Measurements from ENCODE around the gene CHMP1A.

CHMP1A gene

DNA sequence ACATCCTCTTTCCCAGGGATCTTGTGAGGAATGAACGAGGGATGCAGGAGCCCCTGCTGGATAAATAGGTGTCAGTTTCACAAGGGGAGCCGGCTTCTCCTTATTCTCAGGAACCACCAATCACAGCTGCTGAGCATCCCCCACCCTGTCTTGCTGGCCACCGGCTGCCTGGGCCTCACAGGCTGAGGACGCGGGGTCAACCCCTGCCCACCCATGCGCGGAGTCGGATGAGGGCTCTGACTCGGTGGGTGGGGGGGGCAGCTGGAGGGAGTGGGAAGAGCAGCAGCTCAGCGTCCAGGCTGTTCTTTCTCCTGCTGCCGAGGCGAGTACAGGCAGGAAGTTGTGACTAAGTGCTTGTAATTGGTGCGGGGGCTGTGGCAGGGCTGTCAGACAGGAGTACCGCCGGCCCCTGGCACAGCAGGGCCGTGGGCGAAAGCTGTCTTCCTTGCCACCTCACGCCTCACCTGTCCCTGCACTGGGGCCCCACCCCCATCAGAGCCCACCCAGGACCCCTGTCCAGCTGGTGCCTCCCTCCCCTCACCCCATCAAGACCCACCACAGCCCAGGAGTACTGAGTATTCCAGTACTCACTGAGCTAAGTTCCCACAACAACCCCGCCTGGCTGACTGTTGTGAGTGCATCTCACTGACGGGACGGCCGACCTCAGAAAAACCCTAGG lies 55.1 kb downstream of the CHMP1A start:
- peak in 3 of 4 experiments; percentile 24 to 40 (median 31) for DNase-seq

DNA sequence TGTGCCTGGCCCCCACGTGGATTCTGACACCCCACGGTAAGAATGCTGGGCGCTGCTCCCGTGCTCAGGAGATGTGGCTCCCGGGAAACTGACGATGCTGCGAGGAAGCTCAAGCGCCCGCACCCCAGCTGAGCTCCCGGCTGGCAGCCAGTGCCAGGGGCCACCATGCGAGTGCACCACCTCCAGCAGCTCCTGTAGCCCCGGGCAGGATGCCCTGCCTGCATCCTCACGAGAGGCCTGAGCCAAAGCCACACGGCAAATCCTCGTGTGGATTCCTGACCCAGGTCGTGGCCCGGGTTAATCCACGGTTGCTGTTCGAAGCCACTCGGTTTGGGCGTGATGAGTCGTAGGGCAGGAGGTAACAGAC lies 55.6 kb downstream of the CHMP1A start:
- no peak for DNase-seq

GRCh38 chr16:89600956-89601355 lies 56.6 kb downstream of the CHMP1A start:
- DNase-seq: no peak

- no peak for DNase-seq
Observed at GRCh38 chr16:89600427-89600826, 57.1 kb downstream of the CHMP1A start.

DNA sequence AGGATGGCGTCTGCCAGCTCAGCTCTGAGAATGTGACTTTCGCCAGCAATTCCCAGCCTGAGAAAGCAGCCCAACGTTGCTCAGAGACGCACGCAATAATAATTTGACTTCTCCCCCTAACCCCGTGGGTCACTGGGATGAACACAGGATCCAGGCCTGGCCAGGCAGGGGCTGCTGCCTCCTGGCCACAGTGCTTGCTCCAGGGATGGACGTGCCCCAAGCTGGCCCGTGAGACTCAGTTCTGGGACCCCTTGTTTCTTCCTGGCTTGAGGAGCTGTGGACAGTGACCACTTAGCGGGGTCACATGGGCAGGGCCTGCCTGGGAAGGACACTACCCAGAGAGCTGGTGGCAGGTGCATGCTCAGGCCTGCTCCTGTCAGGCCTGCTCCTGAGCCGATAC lies 57.6 kb downstream of the CHMP1A start:
- no peak for DNase-seq

DNA sequence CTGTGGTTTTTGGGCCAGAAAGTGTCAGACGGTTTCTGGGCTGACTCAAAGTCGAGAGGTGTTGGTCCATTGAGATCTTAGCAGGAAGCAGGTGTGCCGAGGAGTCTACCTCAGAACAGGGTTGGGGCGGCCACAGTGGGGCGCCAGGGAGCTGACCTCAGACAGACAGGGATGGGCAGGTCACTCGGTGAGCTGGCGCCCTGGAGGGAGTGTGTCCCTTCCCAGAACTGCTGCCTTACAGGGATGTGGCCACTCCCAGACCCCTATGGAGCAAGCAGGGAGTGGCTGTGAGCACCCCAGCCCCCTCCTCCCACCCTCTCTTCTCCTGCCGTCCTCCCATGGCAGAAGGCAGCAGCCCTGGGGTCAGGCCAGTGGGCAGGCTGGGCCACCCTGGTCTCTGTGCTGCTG lies 58.1 kb downstream of the CHMP1A start:
- no peak for DNase-seq

DNA sequence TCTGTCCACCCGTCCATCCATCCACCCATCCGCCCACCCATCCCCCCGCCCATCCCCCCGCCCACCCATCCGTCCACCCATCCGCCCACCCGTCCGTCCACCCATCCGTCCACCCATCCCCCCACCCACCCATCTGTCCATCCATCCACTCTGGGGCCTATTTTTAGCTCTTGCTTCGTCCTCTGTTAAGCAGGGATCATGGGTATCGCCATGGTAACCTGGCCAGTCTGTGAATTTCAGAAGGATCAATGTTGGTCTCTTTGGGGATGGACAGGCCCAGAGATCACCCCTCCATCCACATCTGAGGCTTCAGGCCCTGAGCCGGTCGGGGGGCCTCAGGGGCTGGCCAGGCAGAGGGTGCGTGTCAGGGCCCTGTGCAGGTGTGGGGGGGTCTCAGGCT lies 59.3 kb downstream of the CHMP1A start:
- DNase-seq: no peak

- no peak for DNase-seq
Observed at GRCh38 chr16:89596957-89597649, 60.4 kb downstream of the CHMP1A start.

GRCh38 chr16:89596061-89596689 lies 61.3 kb downstream of the CHMP1A start:
- DNase-seq: no peak

- no peak for DNase-seq
Observed at GRCh38 chr16:89595330-89596060, 62.0 kb downstream of the CHMP1A start.

Measured in activated naive CD4-positive, alpha-beta T cell (primary cell).